ENCODE data around the gene PADI6. TPM values are rescaled to one million over a fixed set of nuclear protein-coding genes. Genes with fewer than 3 reads are reported as not detected.

The PADI6 gene
- total and polyA plus RNA-seq, 9 of the 15 experiments (the other 6 are each of a cell fraction or from before 2014, with no cell fraction given): not detected

GRCh38 chr1:17438318-17439249, 66.6 kb downstream of the PADI6 start (continued):
- no peak for TF ChIP-seq CBX2 (IDR thresholded peaks at IDR 0.05; ENCODE audit: insufficient read depth, low read length, poor library complexity, severe bottlenecking)
- peak; percentile 90 for TF ChIP-seq POLR2G (IDR thresholded peaks at IDR 0.05; ENCODE audit: low read depth, low read length)
- TF ChIP-seq KLF13 (tag; IDR thresholded peaks at IDR 0.05; ENCODE audit: borderline replicate concordance, low read depth): peak; percentile 39; the same call in 1 of the 2 replicates
- TF ChIP-seq NRF1 (conservative IDR thresholded peaks at IDR 0.05 in 1 of 2, IDR thresholded peaks at IDR 0.05 in 1 of 2): peak; percentile 54 to 69; a peak in 3 of 4 replicates
- TF ChIP-seq HDAC1 (IDR thresholded peaks at IDR 0.05): peak in 1 of 2 experiments; percentile 45; a peak in 2 of 4 replicates
- TF ChIP-seq PREB (CRISPR knock-in tag; IDR thresholded peaks at IDR 0.05): no peak
- TF ChIP-seq BMI1 (IDR thresholded peaks at IDR 0.05; ENCODE audit: low read length): no peak
- TF ChIP-seq ZNF175 (CRISPR knock-in tag; IDR thresholded peaks at IDR 0.05; ENCODE audit: low read depth): no peak
- no peak for TF ChIP-seq CEBPZ (IDR thresholded peaks at IDR 0.05; ENCODE audit: borderline replicate concordance, low read depth, low read length)
- no peak for TF ChIP-seq ZBTB26 (CRISPR knock-in tag; IDR thresholded peaks at IDR 0.05)
- no peak for TF ChIP-seq NUFIP1 (IDR thresholded peaks at IDR 0.05; ENCODE audit: partially characterized antibody)
- peak; percentile 24; the same call in 1 of the 2 replicates for TF ChIP-seq ATF7 (IDR thresholded peaks at IDR 0.05)
- TF ChIP-seq ATF1 (CRISPR knock-in tag; IDR thresholded peaks at IDR 0.05): no peak
- TF ChIP-seq ATF1 (tag; IDR thresholded peaks at IDR 0.05): peak; percentile 34; the same call in 1 of the 2 replicates
- TF ChIP-seq ZNF445 (CRISPR knock-in tag; IDR thresholded peaks at IDR 0.05; ENCODE audit: low read depth): no peak
- no peak for TF ChIP-seq DMBX1 (CRISPR knock-in tag; IDR thresholded peaks at IDR 0.05; ENCODE audit: borderline replicate concordance)
- TF ChIP-seq ZNF280B (CRISPR knock-in tag; IDR thresholded peaks at IDR 0.05): no peak
- TF ChIP-seq THRAP3 (IDR thresholded peaks at IDR 0.05; ENCODE audit: borderline replicate concordance): no peak
- peak; percentile 11 to 68; a peak in 1 of 4 replicates for TF ChIP-seq SIN3A (IDR thresholded peaks at IDR 0.05; ENCODE audit: borderline replicate concordance in 2 of 2, control insufficient read depth in 1 of 2, low read depth in 2 of 2, low read length in 2 of 2)
